Measurements from ENCODE around the gene PHLDB2.

The PHLDB2 gene

GRCh38 chr3:111968319-111969054 is 109.4 kb downstream of the PHLDB2 start:
- DNase-seq, result no peak

DNA sequence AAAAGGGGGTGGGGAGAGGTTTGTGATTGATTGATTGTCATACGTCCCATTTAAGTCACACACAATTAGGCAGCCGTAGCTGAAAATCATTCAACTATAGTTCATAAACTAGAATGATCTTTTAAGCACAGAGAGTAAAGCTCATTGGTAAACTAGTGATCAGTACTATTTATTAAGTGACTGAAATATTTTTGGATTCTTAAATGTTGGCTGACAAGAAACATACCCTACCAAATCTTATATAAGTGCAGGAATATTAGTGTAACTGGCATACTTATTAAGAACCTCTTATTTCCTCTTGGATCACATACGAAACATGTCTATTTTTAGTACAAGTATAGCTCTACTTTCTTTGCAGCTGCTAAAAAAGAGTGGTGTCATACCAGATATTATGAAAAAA is 111.3 kb downstream of the PHLDB2 start:
- no peak for DNase-seq

- peak; percentile 49 for DNase-seq
Measured at GRCh38 chr3:111971533-111972130, 112.6 kb downstream of the PHLDB2 start.

DNA sequence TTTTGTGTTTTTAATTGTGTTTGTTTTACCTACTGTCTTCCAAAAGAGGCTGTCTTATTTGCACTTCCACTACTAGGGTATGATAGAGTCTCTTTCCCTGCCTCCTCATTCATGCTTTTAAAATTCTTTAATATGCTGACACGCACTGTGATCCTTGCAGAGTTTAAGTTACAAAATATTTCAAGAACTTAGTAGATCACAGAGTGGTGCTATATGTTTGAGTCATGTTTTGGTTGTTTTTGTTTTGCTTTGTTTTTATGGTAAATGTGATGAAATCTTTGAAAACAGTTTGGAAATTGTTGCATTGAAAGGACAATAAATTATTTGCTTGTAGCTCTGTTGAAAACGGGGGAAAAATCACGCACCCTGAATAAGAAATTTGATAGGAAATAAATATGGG is 113.8 kb downstream of the PHLDB2 start:
- DNase-seq, result no peak

- DNase-seq, result no peak
Measured at GRCh38 chr3:111975131-111975530, 116.1 kb downstream of the PHLDB2 start.

- no peak for DNase-seq
Measured at GRCh38 chr3:111976254-111976653, 117.2 kb downstream of the PHLDB2 start.

GRCh38 chr3:111978583-111979433 is 119.7 kb downstream of the PHLDB2 start, which contains the start of gene ABHD10:
Gene ABHD10 (plus strand): TSS chr3:111979026. CDS start chr3:111979062, 36 bp downstream.
- DNase-seq, result peak; percentile 96

DNA sequence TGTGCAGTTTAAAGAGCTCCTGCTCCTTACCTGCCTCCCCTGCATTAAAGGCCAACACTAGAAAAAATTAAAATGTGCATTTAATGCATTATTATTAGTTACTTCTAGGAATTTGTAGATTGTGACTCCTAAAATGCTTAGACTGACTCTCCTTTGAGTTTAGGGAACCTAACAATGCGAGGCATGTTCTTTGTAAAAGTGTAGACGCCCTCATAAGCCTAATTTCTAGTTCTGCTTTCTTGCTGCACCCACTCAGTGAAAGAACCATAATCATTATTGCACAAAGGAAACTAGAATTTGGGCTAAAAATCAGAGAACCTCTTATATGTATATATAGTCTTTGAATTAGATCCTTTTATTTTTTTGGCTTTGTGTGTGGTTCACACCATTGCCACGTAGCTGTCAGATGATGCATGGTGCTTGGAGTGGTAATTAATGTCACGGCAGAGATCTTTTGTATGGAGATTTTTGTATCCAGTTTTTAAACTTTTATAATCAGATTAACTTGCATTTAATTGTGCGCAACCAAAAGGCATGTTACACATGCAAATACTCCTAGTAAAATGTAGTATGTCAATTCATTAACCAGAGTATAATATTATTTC is 120.5 kb downstream of the PHLDB2 start:
- no peak for DNase-seq

- DNase-seq, result no peak
Measured at GRCh38 chr3:111980716-111981456, 121.8 kb downstream of the PHLDB2 start.

- no peak for DNase-seq
Measured at GRCh38 chr3:111981457-111981763, 122.3 kb downstream of the PHLDB2 start.

- DNase-seq, result no peak
Measured at GRCh38 chr3:111984636-111985298, 125.7 kb downstream of the PHLDB2 start.

- DNase-seq, result no peak
Measured at GRCh38 chr3:111986800-111987199, 127.7 kb downstream of the PHLDB2 start.

DNA sequence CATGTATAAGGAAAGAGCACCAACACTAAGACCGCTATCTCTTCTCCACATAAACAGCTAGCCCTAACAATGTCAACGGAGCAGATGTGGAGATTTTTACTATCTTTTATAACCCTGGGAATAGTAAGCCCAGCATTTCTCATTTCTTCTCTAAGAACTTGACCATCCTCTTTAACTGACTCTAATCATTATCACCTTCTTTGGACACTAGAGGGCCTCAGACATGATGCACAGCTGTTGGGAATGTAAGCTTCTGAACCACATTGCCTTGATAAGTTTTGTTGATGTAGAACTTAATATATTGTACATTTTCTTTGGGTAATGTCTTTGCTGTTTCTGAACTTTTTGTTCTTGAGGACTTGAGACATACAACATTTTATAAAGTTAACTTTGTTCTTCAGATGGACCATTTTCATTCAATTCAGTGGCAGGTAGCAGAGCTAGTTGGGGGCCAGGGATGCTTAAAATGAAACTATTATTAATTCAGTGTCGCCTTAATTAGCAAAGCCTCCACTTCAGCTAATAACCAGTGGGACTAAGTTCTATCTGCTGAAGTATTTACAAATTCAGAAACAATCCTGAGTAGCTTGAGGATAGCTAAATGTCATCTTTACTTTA is 130.1 kb downstream of the PHLDB2 start:
- peak; percentile 20 for DNase-seq

- no peak for DNase-seq
Measured at GRCh38 chr3:111993038-111993437, 134.0 kb downstream of the PHLDB2 start.

DNA sequence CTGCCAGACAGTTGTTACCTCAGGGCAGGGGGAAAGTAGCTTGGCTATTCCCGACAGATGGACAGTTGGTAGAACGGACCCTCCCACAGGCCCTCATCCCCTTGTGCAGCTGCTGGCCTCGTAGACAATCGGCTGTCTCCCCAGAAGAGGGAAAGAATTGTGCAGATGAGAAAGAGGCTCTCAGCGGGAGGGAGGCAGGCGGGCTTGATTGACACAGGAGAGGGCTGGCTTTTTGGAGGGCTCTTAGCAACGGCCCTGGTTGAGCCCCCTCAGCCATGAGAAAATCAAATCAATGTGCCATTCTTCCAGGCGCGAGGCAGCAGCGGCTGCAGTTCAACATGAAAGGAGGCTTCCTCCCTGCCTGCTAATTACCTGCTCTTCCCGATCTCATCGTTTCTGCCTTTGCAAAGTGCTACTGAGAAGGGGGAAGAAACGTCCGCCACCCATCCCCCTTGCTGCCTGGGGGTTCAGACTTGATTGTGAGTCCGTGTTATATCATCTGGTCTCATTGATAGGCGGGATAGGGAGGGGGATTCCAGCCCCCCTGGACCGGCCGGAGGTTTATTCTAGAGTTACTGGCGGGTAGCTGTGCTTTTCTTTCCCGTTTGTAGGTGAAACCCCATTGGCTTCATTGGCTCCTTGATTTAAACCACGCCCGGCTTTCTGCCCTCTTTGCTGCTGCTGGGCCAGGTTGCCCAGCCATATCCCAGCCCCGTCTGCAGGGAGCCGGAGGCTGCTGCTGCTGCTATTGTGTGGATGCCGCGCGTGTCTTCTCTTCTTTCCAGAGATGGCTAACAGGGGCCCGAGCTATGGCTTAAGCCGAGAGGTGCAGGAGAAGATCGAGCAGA is 139.8 kb downstream of the PHLDB2 start, which contains the start of gene TAGLN3:
Gene TAGLN3, plus strand, starts transcription at position 287 of the 848 bp plus-strand sequence. Its CDS starts 501 bp downstream, at position 788.
- DNase-seq, result peak; percentile 95

- DNase-seq, result peak; percentile 71
Measured at GRCh38 chr3:111999484-112000324, 140.6 kb downstream of the PHLDB2 start.

DNA sequence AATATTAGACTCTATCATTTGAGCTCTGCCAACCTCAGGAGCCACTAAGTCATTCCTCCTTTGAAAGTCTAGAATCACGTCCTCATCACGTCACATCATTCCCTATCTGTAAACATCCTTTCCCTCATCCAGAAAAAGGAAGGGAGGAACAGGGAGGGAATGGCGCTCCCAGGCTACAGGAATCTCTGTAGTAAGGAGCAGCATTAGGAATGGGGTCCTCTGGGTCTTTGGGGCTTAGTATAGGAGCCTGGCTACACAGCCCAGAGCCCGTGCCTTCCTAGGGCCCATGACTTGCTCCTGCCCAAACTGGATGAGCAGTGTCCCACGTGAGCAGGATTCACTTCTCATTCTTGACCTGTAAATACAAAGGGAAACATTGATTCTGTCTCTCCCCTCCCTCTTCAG is 141.3 kb downstream of the PHLDB2 start:
- DNase-seq, result peak; percentile 50

DNA sequence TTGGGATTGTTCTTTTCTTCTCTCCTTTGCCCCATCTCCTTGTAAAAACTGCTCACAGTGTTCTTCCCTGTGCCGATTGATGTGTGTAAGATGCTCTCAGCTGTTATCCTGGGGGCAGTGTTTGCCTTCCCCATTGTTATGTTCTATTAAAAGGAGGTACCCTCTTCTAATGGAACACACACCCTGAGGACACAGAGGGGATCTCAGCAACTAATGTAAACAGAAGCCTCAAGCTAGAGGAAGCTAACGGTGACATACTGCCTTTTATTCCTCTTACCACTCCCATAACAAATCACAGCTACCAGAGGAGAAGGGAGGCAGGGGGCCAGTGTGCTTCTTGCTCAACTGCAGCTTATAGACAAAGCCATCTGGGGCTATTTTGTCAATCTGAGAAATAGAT is 141.9 kb downstream of the PHLDB2 start:
- DNase-seq, result peak; percentile 48

- peak; percentile 51 for DNase-seq
Measured at GRCh38 chr3:112001526-112001925, 142.5 kb downstream of the PHLDB2 start.
